ENCODE results near the gene GSK3B.

Gene GSK3B

GRCh38 chr3:119885746-119886530 is 208.3 kb downstream of the GSK3B start:
- no peak for DNase-seq (ENCODE audit: low read depth in 1 of 2, low spot score in 1 of 2)

GRCh38 chr3:119884161-119884557 is 210.1 kb downstream of the GSK3B start:
- no peak for DNase-seq (ENCODE audit: low read depth in 1 of 2, low spot score in 1 of 2)

- no peak for DNase-seq (ENCODE audit: low read depth in 1 of 2, low spot score in 1 of 2)
These were observed 210.6 kb downstream of the GSK3B start for GRCh38 chr3:119883461-119884160.

DNA sequence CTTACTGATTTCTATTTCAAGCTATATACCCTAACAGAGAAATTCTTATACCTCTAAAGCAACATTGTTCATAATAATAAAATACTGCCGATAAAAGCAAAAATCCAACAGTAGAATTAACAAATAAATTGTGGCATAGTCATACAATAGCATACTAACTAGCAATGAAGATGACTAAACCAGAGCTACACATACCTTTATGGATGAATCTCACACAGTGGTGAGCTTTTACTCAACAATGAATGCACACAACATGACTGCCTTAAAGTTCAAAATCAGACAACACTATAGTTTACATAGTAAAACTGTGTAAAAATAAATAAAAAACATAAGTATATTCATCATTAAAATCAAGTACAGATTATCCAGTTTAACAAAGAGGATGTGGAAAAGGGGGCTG is 213.3 kb downstream of the GSK3B start:
- DNase-seq (ENCODE audit: low read depth in 1 of 2, low spot score in 1 of 2), result no peak

- DNase-seq (ENCODE audit: low read depth in 1 of 2, low spot score in 1 of 2), result no peak
These were observed 220.6 kb downstream of the GSK3B start for GRCh38 chr3:119873646-119874045.

DNA sequence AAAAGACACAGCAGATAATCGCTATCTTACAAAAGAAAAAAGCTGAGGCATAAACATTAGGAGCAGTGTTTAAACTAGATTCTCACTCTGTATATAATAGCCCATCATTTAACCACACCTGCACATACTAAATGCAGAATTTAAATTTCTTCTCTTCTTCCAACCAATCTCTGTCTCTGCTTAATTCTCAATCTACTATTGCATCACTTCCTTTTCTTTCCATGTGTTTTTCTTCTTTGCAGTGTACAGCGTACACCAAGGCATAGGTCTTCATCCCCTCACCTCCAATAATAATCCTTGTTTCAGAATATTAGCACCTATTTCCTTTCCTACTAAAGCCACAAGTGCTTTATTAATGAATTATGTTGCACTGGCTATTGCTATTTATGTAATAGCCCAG is 221.5 kb downstream of the GSK3B start:
- no peak for DNase-seq (ENCODE audit: low read depth in 1 of 2, low spot score in 1 of 2)

DNA sequence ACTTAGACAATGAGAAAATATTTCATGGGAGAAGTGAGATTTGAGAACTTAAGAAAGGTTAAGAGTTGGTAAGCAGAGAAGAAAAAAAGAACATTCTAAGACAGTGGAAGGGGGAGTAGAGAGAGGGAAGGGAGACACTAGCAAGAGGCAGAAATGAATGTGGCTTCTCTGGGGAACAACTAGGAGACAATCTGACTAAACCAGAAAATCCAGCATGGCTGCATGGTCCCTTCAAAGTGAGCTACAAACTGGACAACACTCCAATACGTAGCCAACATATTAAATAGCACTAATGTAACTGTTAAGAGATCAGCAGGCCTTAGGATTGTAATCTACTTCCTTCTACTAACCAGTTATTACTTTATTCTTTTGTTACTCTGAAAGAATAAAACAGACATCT is 222.7 kb downstream of the GSK3B start:
- DNase-seq (ENCODE audit: low read depth in 1 of 2, low spot score in 1 of 2), result no peak

- DNase-seq (ENCODE audit: low read depth in 1 of 2, low spot score in 1 of 2), result no peak
These were observed 223.7 kb downstream of the GSK3B start for GRCh38 chr3:119870512-119870911.

DNA sequence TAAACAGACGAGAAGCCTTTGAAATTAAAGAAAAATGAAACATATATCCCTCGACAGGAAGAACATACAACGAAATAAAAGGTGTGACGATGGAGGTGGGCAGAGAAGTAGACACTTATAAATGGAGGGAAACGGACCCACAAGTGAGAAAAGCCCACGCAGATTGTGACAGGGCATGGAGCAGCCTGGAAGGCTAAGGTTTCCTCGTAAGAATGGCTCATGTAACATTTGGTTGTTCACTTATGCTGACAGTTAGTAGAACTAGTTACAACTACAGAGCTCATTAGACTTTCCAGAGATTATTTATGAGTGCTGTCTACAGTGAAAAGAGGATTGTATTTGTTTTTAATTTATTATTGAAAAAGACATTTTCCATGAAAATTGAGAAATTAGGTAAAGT is 229.8 kb downstream of the GSK3B start:
- no peak for DNase-seq (ENCODE audit: low read depth in 1 of 2, low spot score in 1 of 2)

DNA sequence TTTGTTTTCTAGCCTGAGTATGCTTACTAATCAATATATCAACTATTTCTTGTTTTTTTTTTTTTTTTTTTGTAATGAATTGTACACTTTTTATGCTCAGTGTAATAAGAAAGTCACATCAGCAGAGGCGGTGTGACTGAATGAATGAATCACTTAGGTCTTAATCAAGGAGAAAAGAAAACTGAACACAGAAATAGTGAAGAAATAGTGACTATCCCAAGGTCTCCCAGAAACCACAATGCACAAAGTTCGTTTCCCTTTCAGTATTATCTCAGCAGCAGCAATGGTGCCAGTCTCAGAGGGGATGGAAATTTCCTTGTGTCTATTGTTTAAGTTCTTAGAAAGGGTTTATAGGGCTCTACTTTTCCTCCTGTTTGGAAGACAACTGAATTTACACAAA is 231.6 kb downstream of the GSK3B start:
- no peak for DNase-seq (ENCODE audit: low read depth in 1 of 2, low spot score in 1 of 2)

DNA sequence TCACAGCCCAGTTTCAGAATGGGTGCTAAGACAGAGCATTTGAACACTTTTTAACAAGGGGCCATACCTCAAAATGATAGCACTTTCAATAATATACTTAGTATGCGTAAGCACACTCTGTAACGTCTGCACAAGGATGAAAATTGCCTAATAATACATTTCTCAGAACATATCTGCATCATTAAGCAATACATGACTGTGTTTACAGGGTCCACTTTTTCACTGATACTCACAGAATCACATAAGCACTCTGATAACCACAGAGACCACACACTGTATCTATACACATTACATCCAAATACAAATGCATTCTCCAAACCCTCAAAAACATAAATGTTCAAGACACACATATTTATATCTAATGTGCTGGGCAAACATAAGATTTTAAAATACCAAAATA is 232.6 kb downstream of the GSK3B start:
- DNase-seq (ENCODE audit: low read depth in 1 of 2, low spot score in 1 of 2), result no peak

- DNase-seq (ENCODE audit: low read depth in 1 of 2, low spot score in 1 of 2), result no peak
These were observed 234.5 kb downstream of the GSK3B start for GRCh38 chr3:119859728-119860127.

GRCh38 chr3:119858957-119859356 is 235.3 kb downstream of the GSK3B start:
- no peak for DNase-seq (ENCODE audit: low read depth in 1 of 2, low spot score in 1 of 2)

- DNase-seq (ENCODE audit: low read depth in 1 of 2, low spot score in 1 of 2), result no peak
These were observed 237.6 kb downstream of the GSK3B start for GRCh38 chr3:119856695-119857094.

GRCh38 chr3:119849126-119849525 is 245.1 kb downstream of the GSK3B start:
- no peak for DNase-seq (ENCODE audit: low read depth in 1 of 2, low spot score in 1 of 2)

DNA sequence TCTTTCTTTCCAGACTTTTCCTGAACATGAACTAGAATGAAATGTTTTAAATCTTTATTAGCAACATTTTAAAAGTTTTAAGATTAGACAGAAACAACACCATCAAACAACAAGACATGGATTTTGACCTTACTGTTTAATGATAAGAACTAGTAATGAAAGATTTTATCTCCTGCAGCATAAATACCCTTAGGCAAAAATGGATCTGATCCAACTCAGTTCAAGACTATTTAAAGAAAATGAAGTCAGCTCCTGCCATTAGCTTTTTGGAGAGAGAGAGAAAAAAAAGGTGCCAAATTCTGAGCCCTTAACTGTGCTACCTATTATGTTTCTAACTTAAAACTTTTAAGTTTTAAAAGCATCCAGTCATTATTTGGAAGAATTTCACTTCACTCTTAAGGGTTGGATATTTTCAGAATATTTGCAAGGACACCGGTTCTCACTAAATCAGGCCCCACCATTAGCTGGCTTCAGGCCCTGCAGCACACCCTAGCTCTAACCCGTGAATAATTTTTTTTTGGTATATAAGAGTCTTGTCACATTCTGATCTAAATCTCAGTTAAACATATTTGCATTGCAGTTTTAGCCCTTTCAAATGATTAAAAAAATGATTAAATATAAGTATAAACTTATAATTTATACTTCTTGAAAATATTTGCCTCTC is 252.3 kb downstream of the GSK3B start:
- DNase-seq (ENCODE audit: low read depth in 1 of 2, low spot score in 1 of 2), result no peak

DNA sequence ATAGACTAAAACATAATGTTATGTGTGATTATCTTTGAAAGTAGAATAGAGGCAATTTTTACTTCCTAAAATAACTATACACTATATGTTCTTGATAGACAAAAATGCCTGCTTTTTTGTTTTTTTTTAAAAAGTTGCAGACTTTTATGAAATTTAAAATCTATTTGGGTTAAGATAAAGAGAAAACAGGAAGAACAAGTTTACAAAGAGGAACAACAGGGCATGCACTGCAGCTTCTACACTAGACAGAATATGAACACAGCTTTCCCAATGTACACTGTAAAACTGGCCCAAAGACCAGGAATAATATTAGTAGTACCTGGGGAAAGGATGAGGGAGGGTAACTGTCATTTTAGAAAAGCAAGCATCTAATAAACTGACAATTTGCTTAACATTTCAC is 258.7 kb downstream of the GSK3B start:
- no peak for DNase-seq (ENCODE audit: low read depth in 1 of 2, low spot score in 1 of 2)

GRCh38 chr3:119834754-119835370 is 259.4 kb downstream of the GSK3B start:
- DNase-seq (ENCODE audit: low read depth in 1 of 2, low spot score in 1 of 2), result no peak

DNA sequence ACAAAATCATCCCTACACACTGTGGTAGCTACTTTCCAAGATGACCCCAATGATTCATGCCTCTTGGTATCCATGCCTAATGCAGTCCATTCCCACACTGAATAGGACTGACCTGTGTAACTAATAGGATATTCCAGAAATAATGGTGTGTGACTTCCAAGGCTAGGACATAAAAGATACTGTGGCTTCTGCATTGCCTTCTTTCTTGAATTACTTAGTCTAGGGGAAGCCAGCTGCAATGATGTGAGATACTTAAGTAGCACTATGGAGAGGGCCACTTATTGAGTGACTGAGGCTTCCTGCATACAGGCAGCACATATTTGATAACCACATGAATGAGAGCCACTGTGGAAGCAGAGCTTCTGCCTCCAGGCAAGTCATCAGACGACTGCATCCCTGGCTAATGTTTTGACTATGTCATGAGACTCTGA is 262.3 kb downstream of the GSK3B start:
- no peak for DNase-seq (ENCODE audit: low read depth in 1 of 2, low spot score in 1 of 2)

DNA sequence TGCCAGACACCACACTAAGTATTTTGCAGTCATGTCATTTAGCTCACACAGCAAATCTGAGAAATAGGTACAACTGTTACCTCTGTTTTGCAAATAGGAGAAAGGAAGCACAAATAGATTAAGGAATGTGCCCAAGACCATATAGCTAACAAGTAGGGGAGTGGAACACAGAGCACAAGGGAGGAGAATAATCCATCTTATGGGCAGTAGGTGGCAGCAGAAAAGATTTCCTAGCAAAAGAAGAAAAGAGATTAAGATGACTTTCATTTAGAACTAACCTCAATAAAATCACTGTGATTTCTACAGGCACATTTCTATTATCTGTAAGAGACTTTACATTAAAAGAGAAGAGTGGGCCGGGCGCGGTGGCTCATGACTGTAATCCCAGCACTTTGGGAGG is 263.2 kb downstream of the GSK3B start:
- no peak for DNase-seq (ENCODE audit: low read depth in 1 of 2, low spot score in 1 of 2)

- no peak for DNase-seq (ENCODE audit: low read depth in 1 of 2, low spot score in 1 of 2)
These were observed 264.8 kb downstream of the GSK3B start for GRCh38 chr3:119829420-119829819.

Data from activated T-helper 1 cell treated with anti-CD3 and anti-CD28 coated beads, Interleukin-2, amount 50 U/mL, for 16 hours (primary cell).